ENCODE measurements around the gene FCHSD2. TPM values are rescaled to one million over a fixed set of nuclear protein-coding genes. Genes with fewer than 3 reads are reported as not detected.

FCHSD2 gene
- total and polyA plus RNA-seq, 9 of the 15 experiments (the other 6 are each of a cell fraction or from before 2014, with no cell fraction given): 1.8 to 14.7 (median 6.4) TPM

DNA sequence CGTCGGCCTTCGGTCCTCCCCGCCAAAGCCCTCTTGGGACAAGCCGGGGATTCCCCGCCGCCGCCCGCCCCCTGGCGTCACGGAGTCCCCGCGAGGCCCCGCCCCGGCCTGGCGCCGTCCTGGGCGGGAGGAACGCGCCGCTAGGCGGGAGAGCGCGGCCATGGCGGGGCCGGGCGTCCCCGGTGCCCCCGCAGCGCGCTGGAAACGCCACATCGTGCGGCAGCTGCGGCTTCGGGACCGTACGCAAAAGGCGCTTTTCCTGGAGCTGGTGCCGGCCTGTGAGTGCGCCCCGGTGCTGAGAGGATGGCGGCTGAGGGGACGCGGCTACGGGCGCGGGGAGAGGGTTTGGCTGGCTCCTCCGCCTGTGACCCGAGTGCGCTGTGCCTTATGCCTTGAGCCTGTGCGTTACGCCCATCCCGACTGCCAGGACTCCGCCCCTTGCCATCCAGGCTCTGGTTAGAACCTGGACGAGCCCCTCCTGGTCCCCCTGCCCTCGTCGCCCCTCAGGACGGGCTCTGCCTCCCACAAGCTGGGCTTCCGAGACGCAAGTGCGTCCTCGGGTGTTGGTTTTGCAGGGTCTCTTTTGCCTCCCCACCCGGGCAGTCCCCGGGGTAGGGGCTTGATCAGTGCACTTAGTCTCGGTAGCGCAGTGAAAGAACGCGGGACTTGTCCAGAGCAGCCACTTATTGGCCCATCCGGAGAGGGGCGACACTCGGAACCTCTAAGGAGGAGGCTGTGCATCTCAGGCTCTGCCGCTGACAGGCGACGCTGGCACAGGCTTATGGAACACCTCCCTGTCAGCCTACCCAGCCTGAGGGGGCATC, 327.6 kb downstream of the FCHSD2 start, which contains the start of gene ATG16L2 (continued):
- no peak for TF ChIP-seq ZNF436 (CRISPR knock-in tag; IDR thresholded peaks at IDR 0.05)
- TF ChIP-seq ZNF408 (CRISPR knock-in tag; IDR thresholded peaks at IDR 0.05; ENCODE audit: low read depth): no peak
- TF ChIP-seq SAP30 (IDR thresholded peaks at IDR 0.05; ENCODE audit: borderline replicate concordance, insufficient read depth, low read depth, low read length, poor library complexity, severe bottlenecking): peak; percentile 46
- no peak for TF ChIP-seq ZBTB34 (CRISPR knock-in tag; IDR thresholded peaks at IDR 0.05)
- 0 out of 4 replicates have a peak, but pooled peaks of 1 of the 2 experiments have one; percentile 6 for TF ChIP-seq ETV6 (IDR thresholded peaks at IDR 0.05; ENCODE audit: borderline replicate concordance in 1 of 2, low read depth in 2 of 2, low read length in 1 of 2)
- no peak for TF ChIP-seq ETV6 (CRISPR knock-in tag; IDR thresholded peaks at IDR 0.05; ENCODE audit: borderline replicate concordance)
- no peak for TF ChIP-seq ZNF76 (CRISPR knock-in tag; IDR thresholded peaks at IDR 0.05; ENCODE audit: borderline replicate concordance)
- TF ChIP-seq BRF1 (IDR thresholded peaks at IDR 0.05; ENCODE audit: borderline replicate concordance, extremely low read depth, insufficient read length): no peak
- no peak for TF ChIP-seq ZNF77 (CRISPR knock-in tag; IDR thresholded peaks at IDR 0.05)
- TF ChIP-seq SMAD4 (CRISPR knock-in tag; conservative IDR thresholded peaks at IDR 0.05): peak; percentile 72
- TF ChIP-seq, protein P1, sequence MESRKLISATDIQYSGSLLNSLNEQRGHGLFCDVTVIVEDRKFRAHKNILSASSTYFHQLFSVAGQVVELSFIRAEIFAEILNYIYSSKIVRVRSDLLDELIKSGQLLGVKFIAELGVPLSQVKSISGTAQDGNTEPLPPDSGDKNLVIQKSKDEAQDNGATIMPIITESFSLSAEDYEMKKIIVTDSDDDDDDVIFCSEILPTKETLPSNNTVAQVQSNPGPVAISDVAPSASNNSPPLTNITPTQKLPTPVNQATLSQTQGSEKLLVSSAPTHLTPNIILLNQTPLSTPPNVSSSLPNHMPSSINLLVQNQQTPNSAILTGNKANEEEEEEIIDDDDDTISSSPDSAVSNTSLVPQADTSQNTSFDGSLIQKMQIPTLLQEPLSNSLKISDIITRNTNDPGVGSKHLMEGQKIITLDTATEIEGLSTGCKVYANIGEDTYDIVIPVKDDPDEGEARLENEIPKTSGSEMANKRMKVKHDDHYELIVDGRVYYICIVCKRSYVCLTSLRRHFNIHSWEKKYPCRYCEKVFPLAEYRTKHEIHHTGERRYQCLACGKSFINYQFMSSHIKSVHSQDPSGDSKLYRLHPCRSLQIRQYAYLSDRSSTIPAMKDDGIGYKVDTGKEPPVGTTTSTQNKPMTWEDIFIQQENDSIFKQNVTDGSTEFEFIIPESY (CRISPR knock-in tag; IDR thresholded peaks at IDR 0.05): no peak
- no peak for TF ChIP-seq ZNF551 (CRISPR knock-in tag; IDR thresholded peaks at IDR 0.05)
- TF ChIP-seq NR2C1 (IDR thresholded peaks at IDR 0.05): no peak
- TF ChIP-seq NR2C1 (tag; IDR thresholded peaks at IDR 0.05): no peak
- TF ChIP-seq NCOA4 (IDR thresholded peaks at IDR 0.05; ENCODE audit: partially characterized antibody): no peak
- TF ChIP-seq CXXC5 (CRISPR knock-in tag; IDR thresholded peaks at IDR 0.05): peak; percentile 83
- peak; percentile 57; the same call in 1 of the 2 replicates for TF ChIP-seq SIN3B (IDR thresholded peaks at IDR 0.05; ENCODE audit: low read depth)
- TF ChIP-seq NFRKB (IDR thresholded peaks at IDR 0.05; ENCODE audit: low read depth): 0 out of 2 replicates have a peak, but pooled peaks have one; percentile 38
- TF ChIP-seq ZNF395 (CRISPR knock-in tag; IDR thresholded peaks at IDR 0.05): no peak; the same call in none of the 2 replicates
- TF ChIP-seq TAF7 (tag; IDR thresholded peaks at IDR 0.05): 0 out of 2 replicates have a peak, but pooled peaks have one; percentile 23
- TF ChIP-seq, protein P2, sequence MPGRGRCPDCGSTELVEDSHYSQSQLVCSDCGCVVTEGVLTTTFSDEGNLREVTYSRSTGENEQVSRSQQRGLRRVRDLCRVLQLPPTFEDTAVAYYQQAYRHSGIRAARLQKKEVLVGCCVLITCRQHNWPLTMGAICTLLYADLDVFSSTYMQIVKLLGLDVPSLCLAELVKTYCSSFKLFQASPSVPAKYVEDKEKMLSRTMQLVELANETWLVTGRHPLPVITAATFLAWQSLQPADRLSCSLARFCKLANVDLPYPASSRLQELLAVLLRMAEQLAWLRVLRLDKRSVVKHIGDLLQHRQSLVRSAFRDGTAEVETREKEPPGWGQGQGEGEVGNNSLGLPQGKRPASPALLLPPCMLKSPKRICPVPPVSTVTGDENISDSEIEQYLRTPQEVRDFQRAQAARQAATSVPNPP (IDR thresholded peaks at IDR 0.05; ENCODE audit: borderline replicate concordance, insufficient read depth, insufficient read length): no peak

Data from K562 (cell line).